AML-193 (cell line): ENCODE data around the gene TTLL12.

Experiments used
- DNase-seq, 2 experiments: peaks; one replicate each; lab custom pipeline; 2025; lab: John Stamatoyannopoulos, UW

The TTLL12 gene

GRCh38 chr22:43127166-43127908, 59.6 kb downstream of the TTLL12 start:
- DNase-seq: no peak

GRCh38 chr22:43126501-43127165, 60.3 kb downstream of the TTLL12 start:
- no peak for DNase-seq

GRCh38 chr22:43118953-43119458, 67.9 kb downstream of the TTLL12 start:
- no peak for DNase-seq

- no peak for DNase-seq
Observed at GRCh38 chr22:43118024-43118849, 68.7 kb downstream of the TTLL12 start.

GRCh38 chr22:43116932-43117331, 70.0 kb downstream of the TTLL12 start:
- no peak for DNase-seq
